ENCODE results near the gene TJP1.
"Not testable (repeated sequence)": the region's sequence is repeated elsewhere in the genome, so short reads cannot be mapped to it uniquely, and the experiment has no call there.

The TJP1 gene

DNA sequence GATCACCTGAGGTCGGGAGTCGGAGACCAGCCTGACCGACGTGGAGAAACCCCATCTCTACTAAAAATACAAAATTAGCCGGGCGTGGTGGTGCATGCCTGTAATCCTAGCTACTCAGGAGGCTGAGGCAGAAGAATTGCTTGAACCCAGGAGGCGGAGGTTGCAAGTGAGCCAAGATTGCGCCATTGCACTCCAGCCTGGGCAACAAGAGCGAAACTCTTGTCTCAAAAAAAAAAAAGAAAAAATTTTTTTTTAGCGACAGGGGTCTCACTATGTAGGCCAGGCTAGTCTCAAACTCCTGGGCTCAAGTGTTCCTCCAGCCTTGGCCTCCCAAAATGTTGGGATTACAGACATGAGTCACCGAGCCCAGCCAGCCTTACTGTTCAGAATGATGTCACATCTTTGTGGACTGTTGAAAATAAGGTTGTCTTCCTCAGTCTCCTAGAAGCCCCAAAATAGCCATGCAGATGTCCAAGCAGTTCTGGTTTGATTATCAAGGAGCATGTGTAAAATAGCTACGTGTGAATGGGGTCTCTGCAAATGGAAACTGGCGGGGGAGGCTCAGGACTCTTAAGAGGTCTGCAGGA is 145.8 kb downstream of the TJP1 start:
- H3K27ac ChIP-seq (ENCODE audit: extremely low read depth, low read depth, low read length); H3K4me3 ChIP-seq (ENCODE audit: low read depth, low read length); H3K9me3 ChIP-seq (ENCODE audit: control insufficient read depth, insufficient read depth, low read depth, low read length); POLR2A ChIA-PET; H3K4me1 ChIP-seq (ENCODE audit: control insufficient read depth, insufficient read depth, low read length); H3K36me3 ChIP-seq (ENCODE audit: control insufficient read depth in 2 of 2, insufficient read depth in 1 of 2, low read length in 2 of 2); CTCF ChIA-PET: not testable (repeated sequence)
- TF ChIP-seq, protein P1, sequence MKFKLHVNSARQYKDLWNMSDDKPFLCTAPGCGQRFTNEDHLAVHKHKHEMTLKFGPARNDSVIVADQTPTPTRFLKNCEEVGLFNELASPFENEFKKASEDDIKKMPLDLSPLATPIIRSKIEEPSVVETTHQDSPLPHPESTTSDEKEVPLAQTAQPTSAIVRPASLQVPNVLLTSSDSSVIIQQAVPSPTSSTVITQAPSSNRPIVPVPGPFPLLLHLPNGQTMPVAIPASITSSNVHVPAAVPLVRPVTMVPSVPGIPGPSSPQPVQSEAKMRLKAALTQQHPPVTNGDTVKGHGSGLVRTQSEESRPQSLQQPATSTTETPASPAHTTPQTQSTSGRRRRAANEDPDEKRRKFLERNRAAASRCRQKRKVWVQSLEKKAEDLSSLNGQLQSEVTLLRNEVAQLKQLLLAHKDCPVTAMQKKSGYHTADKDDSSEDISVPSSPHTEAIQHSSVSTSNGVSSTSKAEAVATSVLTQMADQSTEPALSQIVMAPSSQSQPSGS (tag by site-specific recombination; IDR thresholded peaks at IDR 0.05; ENCODE audit: low read depth), result 0 out of 2 replicates have a peak, but pooled peaks have one; percentile 30

DNA sequence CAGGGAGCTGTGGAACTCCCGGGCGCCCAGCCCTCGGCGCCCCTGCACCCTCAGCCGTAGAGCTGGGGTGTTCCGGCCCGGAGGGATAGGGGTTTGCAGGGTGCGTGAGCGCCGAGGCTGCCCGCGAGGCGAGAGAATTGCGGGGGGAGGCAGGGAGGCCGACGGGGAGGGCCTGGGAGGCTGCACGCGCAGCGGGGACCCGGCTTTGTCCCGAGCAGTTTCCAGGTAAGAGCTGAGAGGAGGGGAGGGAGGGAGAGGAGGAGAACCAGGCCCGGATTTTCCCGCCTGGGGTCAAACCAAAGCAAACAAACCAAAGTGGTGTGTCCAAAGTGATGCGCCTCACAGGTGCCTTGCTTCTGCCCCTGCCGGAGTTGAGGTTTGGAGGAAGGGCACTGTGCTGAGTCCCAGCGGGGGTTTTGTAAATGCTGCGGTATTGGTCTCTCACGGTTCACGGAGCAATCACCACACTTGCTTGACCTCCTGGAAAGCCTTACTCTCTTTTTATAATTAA is 146.4 kb downstream of the TJP1 start:
- no peaks in the 10 kb centered on the region for H3K4me1 ChIP-seq (ENCODE audit: control insufficient read depth, insufficient read depth, low read length)
- H3K9me3 ChIP-seq (ENCODE audit: control insufficient read depth, insufficient read depth, low read depth, low read length), result no peaks in the 10 kb centered on the region
- H3K36me3 ChIP-seq (ENCODE audit: control insufficient read depth in 2 of 2, insufficient read depth in 1 of 2, low read length in 2 of 2), result no peaks in the 10 kb centered on the region
- CTCF ChIA-PET, result no interaction called here
- TF ChIP-seq, protein P2, sequence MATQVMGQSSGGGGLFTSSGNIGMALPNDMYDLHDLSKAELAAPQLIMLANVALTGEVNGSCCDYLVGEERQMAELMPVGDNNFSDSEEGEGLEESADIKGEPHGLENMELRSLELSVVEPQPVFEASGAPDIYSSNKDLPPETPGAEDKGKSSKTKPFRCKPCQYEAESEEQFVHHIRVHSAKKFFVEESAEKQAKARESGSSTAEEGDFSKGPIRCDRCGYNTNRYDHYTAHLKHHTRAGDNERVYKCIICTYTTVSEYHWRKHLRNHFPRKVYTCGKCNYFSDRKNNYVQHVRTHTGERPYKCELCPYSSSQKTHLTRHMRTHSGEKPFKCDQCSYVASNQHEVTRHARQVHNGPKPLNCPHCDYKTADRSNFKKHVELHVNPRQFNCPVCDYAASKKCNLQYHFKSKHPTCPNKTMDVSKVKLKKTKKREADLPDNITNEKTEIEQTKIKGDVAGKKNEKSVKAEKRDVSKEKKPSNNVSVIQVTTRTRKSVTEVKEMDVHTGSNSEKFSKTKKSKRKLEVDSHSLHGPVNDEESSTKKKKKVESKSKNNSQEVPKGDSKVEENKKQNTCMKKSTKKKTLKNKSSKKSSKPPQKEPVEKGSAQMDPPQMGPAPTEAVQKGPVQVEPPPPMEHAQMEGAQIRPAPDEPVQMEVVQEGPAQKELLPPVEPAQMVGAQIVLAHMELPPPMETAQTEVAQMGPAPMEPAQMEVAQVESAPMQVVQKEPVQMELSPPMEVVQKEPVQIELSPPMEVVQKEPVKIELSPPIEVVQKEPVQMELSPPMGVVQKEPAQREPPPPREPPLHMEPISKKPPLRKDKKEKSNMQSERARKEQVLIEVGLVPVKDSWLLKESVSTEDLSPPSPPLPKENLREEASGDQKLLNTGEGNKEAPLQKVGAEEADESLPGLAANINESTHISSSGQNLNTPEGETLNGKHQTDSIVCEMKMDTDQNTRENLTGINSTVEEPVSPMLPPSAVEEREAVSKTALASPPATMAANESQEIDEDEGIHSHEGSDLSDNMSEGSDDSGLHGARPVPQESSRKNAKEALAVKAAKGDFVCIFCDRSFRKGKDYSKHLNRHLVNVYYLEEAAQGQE (tag by site-specific recombination; IDR thresholded peaks at IDR 0.05), result no peak
- TF ChIP-seq ZNF473 (tag by site-specific recombination; IDR thresholded peaks at IDR 0.05), result no peak
- no peak for TF ChIP-seq ZNF146 (tag by site-specific recombination; IDR thresholded peaks at IDR 0.05)
- no peak for TF ChIP-seq ZNF548 (tag by site-specific recombination; IDR thresholded peaks at IDR 0.05)
- no peak for TF ChIP-seq KLF9 (tag by site-specific recombination; IDR thresholded peaks at IDR 0.05; ENCODE audit: low read depth)
- TF ChIP-seq ZNF426 (tag by site-specific recombination; IDR thresholded peaks at IDR 0.05), result no peak
- no peak for TF ChIP-seq ZFP69B (tag by site-specific recombination; IDR thresholded peaks at IDR 0.05)
- TF ChIP-seq, protein P3, sequence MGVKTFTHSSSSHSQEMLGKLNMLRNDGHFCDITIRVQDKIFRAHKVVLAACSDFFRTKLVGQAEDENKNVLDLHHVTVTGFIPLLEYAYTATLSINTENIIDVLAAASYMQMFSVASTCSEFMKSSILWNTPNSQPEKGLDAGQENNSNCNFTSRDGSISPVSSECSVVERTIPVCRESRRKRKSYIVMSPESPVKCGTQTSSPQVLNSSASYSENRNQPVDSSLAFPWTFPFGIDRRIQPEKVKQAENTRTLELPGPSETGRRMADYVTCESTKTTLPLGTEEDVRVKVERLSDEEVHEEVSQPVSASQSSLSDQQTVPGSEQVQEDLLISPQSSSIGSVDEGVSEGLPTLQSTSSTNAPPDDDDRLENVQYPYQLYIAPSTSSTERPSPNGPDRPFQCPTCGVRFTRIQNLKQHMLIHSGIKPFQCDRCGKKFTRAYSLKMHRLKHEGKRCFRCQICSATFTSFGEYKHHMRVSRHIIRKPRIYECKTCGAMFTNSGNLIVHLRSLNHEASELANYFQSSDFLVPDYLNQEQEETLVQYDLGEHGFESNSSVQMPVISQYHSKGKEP (tag by site-specific recombination; IDR thresholded peaks at IDR 0.05), result no peak
- TF ChIP-seq, protein P4, sequence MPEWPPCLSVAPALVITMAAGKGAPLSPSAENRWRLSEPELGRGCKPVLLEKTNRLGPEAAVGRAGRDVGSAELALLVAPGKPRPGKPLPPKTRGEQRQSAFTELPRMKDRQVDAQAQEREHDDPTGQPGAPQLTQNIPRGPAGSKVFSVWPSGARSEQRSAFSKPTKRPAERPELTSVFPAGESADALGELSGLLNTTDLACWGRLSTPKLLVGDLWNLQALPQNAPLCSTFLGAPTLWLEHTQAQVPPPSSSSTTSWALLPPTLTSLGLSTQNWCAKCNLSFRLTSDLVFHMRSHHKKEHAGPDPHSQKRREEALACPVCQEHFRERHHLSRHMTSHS (tag by site-specific recombination; IDR thresholded peaks at IDR 0.05), result no peak
- TF ChIP-seq, protein P5, sequence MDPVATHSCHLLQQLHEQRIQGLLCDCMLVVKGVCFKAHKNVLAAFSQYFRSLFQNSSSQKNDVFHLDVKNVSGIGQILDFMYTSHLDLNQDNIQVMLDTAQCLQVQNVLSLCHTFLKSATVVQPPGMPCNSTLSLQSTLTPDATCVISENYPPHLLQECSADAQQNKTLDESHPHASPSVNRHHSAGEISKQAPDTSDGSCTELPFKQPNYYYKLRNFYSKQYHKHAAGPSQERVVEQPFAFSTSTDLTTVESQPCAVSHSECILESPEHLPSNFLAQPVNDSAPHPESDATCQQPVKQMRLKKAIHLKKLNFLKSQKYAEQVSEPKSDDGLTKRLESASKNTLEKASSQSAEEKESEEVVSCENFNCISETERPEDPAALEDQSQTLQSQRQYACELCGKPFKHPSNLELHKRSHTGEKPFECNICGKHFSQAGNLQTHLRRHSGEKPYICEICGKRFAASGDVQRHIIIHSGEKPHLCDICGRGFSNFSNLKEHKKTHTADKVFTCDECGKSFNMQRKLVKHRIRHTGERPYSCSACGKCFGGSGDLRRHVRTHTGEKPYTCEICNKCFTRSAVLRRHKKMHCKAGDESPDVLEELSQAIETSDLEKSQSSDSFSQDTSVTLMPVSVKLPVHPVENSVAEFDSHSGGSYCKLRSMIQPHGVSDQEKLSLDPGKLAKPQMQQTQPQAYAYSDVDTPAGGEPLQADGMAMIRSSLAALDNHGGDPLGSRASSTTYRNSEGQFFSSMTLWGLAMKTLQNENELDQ (tag by site-specific recombination; IDR thresholded peaks at IDR 0.05; ENCODE audit: low read depth), result no peak
- no peak for TF ChIP-seq ZBTB8A (tag by site-specific recombination; IDR thresholded peaks at IDR 0.05)
- no peak for TF ChIP-seq ZNF416 (tag by site-specific recombination; IDR thresholded peaks at IDR 0.05)
- no peak for TF ChIP-seq ZNF664 (tag by site-specific recombination; IDR thresholded peaks at IDR 0.05)
- no peak for TF ChIP-seq FEZF1 (tag by site-specific recombination; IDR thresholded peaks at IDR 0.05)
- no peak for TF ChIP-seq ZNF133 (tag by site-specific recombination; IDR thresholded peaks at IDR 0.05)
- TF ChIP-seq, protein P6, sequence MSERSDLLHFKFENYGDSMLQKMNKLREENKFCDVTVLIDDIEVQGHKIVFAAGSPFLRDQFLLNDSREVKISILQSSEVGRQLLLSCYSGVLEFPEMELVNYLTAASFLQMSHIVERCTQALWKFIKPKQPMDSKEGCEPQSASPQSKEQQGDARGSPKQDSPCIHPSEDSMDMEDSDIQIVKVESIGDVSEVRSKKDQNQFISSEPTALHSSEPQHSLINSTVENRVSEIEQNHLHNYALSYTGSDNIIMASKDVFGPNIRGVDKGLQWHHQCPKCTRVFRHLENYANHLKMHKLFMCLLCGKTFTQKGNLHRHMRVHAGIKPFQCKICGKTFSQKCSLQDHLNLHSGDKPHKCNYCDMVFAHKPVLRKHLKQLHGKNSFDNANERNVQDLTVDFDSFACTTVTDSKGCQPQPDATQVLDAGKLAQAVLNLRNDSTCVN (tag by site-specific recombination; optimal IDR thresholded peaks at IDR 0.05), result no peak
- TF ChIP-seq, protein P7, sequence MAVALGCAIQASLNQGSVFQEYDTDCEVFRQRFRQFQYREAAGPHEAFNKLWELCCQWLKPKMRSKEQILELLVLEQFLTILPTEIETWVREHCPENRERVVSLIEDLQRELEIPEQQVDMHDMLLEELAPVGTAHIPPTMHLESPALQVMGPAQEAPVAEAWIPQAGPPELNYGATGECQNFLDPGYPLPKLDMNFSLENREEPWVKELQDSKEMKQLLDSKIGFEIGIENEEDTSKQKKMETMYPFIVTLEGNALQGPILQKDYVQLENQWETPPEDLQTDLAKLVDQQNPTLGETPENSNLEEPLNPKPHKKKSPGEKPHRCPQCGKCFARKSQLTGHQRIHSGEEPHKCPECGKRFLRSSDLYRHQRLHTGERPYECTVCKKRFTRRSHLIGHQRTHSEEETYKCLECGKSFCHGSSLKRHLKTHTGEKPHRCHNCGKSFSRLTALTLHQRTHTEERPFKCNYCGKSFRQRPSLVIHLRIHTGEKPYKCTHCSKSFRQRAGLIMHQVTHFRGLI (tag by site-specific recombination; IDR thresholded peaks at IDR 0.05), result no peak
- TF ChIP-seq, protein P8, sequence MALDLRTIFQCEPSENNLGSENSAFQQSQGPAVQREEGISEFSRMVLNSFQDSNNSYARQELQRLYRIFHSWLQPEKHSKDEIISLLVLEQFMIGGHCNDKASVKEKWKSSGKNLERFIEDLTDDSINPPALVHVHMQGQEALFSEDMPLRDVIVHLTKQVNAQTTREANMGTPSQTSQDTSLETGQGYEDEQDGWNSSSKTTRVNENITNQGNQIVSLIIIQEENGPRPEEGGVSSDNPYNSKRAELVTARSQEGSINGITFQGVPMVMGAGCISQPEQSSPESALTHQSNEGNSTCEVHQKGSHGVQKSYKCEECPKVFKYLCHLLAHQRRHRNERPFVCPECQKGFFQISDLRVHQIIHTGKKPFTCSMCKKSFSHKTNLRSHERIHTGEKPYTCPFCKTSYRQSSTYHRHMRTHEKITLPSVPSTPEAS (tag by site-specific recombination; IDR thresholded peaks at IDR 0.05), result no peak
- POLR2A ChIA-PET, result no interaction called here
- no peak overlapping the region for H3K27ac ChIP-seq (ENCODE audit: extremely low read depth, low read depth, low read length)
- no peak overlapping the region for H3K4me3 ChIP-seq (ENCODE audit: low read depth, low read length)
